WTC11 (cell line): ENCODE measurements around the gene PRTN3.

ENCODE experiments used
- SP1 ChIP-seq: sonication (generic); formaldehyde crosslinking; conservative IDR thresholded peaks from 2 replicates; pipeline ENCODE4 v1.8.1; 2022; ENCODE audit warnings: missing genetic modification reagents
- TEAD4 ChIP-seq: sonication (generic); formaldehyde crosslinking; IDR thresholded peaks from 2 replicates; pipeline ENCODE4 v1.8.0; 2022; ENCODE audit warnings: mild to moderate bottlenecking, missing genetic modification reagents
- TF ChIP-seq, protein P1 (sequence below): fragments of 200-600 bp; IDR thresholded peaks from 2 replicates; pipeline ENCODE4 v1.8.0; 2022; ENCODE audit warnings: antibody characterized with exemption
- TF ChIP-seq, protein P2 (sequence below): sonication (generic); formaldehyde crosslinking; conservative IDR thresholded peaks from 2 replicates; pipeline ENCODE4 v1.8.1; 2022; ENCODE audit warnings: mild to moderate bottlenecking, missing genetic modification reagents

DNA sequence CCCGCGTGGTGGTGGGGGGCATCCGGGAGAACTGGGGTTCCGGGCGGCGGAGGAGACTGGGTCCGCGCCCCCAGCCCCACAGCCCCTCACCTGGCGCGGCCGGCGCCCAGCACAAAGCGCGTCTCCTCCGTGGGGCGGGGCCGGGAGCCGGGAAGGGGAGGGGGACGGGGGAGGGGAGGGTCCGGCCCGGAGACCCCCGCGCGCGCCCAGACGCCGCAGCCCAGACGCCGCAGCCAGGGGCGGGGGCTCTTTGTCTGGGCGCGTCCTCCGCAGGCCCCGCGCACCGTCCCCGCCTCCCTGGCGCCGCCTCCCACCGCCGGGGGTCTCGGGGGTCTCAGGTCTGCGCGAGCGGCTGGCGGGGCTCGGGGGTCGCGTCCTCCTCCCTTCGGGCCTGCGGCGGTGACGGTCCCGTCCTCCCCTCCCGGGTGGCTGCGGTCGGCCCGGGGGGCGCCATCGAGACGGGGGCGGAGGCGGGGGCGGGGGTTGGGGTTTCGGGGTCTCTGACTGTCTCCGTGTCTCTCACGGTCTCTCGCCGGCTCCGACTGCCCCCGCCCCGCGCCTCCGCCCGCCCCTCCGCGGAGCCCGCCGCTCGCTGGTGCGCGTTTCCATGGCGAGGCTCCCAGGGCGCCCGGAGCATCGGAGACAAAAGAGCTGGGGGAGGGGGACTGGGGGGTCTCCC, 18.8 kb upstream of the PRTN3 start, which contains the start of gene PLPPR3:
- TF ChIP-seq, protein P1, sequence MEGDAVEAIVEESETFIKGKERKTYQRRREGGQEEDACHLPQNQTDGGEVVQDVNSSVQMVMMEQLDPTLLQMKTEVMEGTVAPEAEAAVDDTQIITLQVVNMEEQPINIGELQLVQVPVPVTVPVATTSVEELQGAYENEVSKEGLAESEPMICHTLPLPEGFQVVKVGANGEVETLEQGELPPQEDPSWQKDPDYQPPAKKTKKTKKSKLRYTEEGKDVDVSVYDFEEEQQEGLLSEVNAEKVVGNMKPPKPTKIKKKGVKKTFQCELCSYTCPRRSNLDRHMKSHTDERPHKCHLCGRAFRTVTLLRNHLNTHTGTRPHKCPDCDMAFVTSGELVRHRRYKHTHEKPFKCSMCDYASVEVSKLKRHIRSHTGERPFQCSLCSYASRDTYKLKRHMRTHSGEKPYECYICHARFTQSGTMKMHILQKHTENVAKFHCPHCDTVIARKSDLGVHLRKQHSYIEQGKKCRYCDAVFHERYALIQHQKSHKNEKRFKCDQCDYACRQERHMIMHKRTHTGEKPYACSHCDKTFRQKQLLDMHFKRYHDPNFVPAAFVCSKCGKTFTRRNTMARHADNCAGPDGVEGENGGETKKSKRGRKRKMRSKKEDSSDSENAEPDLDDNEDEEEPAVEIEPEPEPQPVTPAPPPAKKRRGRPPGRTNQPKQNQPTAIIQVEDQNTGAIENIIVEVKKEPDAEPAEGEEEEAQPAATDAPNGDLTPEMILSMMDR, result no peak
- peak; percentile 73 for TF ChIP-seq SP1
- TF ChIP-seq, protein P2, sequence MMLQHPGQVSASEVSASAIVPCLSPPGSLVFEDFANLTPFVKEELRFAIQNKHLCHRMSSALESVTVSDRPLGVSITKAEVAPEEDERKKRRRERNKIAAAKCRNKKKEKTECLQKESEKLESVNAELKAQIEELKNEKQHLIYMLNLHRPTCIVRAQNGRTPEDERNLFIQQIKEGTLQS (CRISPR knock-in tag), result no peak
- TF ChIP-seq TEAD4 (CRISPR knock-in tag), result no peak
